ENCODE measurements around the gene PPP1R27.
A peak's percentile ranks its signal among the peaks of the same experiment; 100 is the strongest.

GRCh38 chr17:81859906-81860755 lies 25.3 kb upstream of the PPP1R27 start, which contains the start of gene P4HB:
- TF ChIP-seq, protein P1, sequence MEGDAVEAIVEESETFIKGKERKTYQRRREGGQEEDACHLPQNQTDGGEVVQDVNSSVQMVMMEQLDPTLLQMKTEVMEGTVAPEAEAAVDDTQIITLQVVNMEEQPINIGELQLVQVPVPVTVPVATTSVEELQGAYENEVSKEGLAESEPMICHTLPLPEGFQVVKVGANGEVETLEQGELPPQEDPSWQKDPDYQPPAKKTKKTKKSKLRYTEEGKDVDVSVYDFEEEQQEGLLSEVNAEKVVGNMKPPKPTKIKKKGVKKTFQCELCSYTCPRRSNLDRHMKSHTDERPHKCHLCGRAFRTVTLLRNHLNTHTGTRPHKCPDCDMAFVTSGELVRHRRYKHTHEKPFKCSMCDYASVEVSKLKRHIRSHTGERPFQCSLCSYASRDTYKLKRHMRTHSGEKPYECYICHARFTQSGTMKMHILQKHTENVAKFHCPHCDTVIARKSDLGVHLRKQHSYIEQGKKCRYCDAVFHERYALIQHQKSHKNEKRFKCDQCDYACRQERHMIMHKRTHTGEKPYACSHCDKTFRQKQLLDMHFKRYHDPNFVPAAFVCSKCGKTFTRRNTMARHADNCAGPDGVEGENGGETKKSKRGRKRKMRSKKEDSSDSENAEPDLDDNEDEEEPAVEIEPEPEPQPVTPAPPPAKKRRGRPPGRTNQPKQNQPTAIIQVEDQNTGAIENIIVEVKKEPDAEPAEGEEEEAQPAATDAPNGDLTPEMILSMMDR (IDR thresholded peaks at IDR 0.05), result no peak
- peak; percentile 87 to 95 for TF ChIP-seq POLR2A (IDR thresholded peaks at IDR 0.05)
